HL-60/S4 (cell line): ENCODE measurements around the gene EFEMP2.

Experiments
- in situ Hi-C: fragments of 300-500 bp; cut with MboI; formaldehyde crosslinking; loops from 2 replicates; pipeline ENCODE4 v1.14.3; 2022; ENCODE audit warnings: low sequenced_read_pairs

EFEMP2 gene

GRCh38 chr11:65826984-65827735 lies 45.4 kb downstream of the EFEMP2 start:
- in situ Hi-C loops = no loop called here

GRCh38 chr11:65822776-65823528 lies 49.6 kb downstream of the EFEMP2 start:
- in situ Hi-C loops = no loop called here

GRCh38 chr11:65821107-65821506 lies 51.5 kb downstream of the EFEMP2 start:
- in situ Hi-C loops = no loop called here

GRCh38 chr11:65817835-65818680 lies 54.5 kb downstream of the EFEMP2 start:
- in situ Hi-C loops = no loop called here

GRCh38 chr11:65817312-65817834 lies 55.2 kb downstream of the EFEMP2 start:
- in situ Hi-C loops = no loop called here

GRCh38 chr11:65816696-65817095 lies 55.9 kb downstream of the EFEMP2 start:
- in situ Hi-C loops = no loop called here
